Activated CD4-positive, alpha-beta T cell treated with anti-CD3 and anti-CD28 coated beads, Interleukin-2, amount 50 U/mL, for 16 hours (primary cell): ENCODE measurements around the gene RMI2.

Experiments used
- DNase-seq: peaks from one replicate; pipeline ENCODE4 v3.0.0-alpha.2; 2020

RMI2 gene

DNA sequence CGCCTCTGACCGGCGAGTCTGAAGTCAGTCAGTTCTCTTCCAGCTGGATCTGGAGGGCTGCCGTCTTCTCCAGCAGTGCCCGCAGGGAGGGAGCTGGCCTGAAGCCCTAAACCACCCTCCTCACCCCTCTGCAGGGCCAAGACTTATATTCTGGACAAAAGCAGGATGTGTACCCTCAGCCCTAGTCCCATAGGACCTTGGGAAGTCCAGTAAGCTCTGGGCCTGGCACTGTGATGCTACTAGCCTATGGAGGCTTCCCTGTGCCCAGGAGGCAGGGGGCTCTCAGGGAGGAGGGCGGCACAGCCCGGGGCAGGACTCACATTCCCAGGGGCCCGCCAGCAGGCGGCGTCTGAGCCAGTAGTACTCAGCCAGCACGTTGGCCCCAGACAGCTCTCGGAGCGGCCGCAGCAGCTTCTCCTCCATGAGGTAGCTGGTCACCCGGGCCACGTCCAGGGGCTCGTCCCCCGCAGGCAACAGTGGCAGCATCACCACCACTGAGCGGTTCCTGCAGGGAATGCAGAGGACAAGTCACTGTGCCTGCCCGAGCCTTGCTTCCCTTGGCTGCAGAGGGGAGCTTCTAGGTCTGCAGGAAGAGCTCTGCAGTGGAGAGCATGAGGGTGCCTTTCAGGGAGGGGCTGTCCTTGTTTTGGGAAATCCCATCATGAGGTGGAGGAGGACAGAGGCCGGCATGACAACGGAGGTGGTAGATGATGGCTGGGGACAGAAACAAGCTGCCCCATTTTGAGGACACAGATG, 41.7 kb downstream of the RMI2 start:
- DNase-seq = no peak

DNA sequence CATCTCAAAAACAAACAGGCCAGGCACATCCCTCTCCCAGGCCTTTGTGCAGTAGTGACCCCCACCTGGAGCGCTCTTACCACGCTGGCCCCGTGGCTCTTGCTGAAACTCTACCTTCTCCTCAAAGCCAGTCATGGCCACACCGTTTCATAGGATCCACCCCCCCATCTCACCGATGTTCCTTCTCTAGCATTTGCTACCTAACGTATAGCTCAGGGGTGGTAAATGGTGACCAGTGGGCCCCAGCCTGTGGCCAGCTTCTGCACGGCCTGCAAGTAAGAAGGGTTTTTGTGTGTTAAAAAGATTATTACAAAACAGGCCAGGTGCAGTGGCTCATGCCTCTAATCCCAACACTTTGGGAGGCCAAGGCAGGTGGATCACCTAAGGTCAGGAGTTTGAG, 43.8 kb downstream of the RMI2 start:
- DNase-seq = no peak

DNA sequence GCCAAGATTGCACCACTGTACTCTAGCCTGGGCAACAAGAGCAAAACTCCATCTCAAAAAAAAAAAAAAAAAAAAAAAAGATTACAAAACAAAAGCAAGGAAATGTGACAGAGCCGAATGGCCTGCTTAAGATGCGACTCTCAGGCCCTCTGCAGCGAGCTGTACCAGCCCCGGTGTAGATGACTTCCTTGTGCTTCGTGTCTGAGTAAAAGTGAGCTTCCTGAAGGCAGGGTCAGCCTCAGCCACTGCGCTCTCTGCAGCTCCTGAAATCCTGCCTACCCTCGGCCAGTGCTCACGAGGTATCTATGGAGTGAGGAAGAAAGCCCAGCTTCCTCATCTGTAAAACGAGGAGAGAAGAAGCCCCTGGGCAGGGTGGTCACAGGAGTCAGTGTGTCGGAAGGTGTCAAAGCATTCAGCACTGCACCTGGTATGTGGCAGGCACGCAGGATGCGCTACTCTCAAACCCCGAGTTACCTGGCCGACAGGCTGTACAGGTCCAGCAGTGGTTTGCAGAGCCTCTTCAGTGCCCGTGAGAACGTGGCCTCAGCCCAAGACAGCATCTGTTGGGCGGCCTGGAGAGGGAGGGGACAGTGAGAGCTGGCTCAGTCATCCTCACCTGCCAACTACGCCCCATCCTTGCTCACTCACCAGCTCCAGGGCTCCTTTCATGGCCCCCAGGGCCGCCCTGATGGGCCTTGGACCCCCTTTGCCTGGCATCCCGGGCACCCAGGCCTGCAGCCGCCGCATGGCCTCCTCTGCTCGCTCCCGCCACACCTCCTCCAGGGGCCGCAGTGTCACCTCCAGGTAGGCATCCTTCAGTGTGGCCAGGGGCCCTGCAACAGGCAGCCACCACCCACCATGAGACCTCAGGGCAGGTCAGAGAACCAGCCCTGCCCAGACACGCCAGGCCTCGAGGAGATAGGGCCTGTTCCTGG, 44.6 kb downstream of the RMI2 start:
- DNase-seq = peak; percentile 23

DNA sequence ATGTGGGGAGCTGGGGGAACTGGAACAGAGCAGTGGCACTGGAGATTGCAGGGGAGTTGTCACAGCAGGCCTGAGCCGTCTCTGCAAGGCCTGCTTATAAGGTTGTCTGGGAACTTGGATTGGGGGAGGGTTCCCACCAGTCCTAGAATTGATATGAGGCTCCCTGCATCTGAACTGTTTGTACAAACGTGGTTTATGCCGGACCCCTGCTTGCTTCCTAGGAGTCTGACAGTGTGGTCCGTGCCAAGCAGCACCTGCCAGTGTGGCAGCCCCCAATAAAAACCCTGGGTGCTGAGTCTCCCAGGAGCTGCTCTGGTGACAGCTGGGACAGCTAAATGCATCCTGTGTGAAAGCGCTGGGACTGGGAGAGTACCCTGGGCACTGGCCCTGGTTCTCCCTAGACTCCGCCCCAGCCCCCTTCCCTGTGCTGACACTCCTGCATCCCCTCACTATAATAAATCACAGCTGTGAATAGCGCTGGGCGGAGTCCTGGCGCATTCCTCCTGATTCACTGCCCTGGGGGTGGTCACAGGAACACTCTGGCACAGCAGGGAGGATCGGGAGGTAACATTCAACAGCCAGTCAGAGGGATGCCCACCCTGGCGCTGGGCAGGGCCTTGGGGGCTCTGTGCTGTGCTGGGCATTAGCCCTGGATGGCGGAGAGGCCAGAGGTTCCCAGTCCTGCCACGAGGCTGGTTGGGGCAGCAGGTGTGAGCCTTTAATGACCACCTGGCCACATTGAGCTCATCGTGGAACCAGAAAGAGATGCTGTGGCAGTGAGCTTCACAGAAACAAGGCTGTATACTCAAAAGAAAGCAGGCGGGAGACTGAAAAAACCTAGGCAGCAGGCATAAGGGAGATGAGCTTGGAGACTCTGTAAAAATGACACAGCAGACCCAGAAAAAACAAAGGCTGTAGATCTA, 45.6 kb downstream of the RMI2 start:
- no peak for DNase-seq

DNA sequence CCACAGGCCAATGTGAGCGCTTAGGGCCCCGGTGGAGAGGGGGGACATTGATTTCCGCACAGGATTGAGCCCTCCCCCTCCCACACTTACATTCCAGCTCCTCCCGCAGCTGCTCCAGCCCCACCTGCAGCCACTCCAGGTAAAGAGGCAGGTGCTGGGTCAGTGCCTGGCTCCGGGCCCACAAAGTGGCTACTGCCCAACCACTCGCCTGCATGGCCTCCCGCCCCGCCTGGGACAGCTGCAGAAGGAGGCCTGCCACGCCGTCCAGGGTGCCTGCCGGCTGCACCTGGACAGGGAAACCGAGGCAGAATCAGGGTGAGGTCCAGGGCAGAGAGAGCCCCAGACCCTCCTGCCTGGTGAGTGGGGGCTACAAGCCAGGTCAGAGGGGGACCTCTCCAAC, 46.3 kb downstream of the RMI2 start:
- no peak for DNase-seq

DNA sequence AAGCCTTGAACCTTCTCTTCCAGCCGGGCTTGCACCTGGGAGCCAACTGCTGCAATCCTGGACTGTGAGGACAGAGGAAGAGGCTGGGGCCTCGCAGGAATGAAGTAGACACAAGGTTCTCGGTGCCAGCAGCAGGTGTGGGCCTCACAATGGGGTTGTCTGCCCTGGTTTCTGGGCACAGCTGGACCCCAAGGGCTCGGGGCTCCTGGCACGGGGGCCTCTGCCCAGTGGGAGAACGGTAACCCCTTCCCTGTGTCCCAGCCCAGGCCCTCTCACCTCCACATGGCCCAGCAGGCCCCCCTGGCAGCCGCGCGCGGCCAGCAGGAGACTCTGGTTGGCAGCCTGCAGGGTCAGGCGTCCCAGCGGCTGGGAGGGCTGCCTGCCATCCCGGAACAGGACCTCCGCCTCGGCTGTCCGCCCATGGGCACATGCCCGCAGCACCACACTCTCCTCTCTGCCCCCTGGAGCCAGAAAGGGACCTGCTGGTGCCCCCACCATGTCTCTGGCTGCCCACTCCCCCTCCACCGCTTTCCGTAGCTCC, 46.9 kb downstream of the RMI2 start:
- DNase-seq = no peak

DNA sequence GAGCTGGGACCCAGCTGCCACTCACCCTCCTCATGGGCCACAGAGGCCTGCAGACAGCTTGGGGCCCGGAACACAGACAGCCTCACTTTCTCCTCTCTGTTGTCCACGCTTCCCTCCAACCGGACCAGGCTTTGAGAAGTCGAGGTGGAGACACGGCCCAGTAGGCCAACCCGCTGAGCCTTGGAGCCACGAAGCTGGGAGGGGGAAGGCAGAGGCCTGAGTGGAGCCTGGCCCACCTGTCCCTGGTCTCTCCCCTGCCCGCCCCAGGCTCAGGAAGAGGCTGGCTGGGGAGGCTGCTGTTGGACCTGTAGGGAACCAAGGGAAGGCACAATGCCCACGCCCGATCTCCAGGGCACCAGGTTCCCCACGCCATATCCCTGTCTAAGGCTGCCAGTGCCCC, 48.1 kb downstream of the RMI2 start:
- DNase-seq = no peak

DNA sequence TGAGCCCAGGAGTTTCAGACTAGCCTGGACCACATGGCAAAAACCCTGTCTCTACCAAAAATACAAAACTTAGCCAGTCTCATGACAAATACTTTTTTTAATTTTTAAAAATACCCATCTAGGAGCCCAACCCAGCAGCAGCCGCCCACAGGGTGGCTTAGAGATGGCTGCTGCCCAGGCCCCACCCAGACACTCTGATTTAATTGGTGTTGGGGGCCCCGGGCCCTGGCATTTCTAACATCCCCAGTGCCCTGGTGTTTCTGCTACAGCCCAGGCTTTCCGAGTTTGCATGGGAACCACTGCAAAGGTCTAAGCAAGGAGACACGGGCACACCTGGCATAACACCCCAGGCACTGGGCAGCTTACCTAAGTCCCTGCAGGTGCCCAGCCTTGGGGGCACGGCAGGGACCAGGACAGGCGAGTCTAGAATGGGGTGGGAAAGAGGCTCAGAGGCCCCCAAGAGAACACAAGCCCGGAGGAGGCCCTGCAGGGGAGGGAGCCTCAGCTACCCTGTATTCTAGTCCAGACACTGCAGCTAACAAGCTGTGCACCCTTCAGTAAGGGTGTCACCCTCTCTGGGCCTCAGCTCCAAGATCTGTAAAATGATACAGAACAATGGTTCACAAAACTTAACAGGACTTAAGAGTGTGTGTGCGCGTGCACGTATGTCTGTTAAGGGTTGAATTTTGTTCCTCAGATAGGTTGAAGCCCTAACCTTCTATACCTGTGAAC, 48.8 kb downstream of the RMI2 start:
- DNase-seq = no peak

DNA sequence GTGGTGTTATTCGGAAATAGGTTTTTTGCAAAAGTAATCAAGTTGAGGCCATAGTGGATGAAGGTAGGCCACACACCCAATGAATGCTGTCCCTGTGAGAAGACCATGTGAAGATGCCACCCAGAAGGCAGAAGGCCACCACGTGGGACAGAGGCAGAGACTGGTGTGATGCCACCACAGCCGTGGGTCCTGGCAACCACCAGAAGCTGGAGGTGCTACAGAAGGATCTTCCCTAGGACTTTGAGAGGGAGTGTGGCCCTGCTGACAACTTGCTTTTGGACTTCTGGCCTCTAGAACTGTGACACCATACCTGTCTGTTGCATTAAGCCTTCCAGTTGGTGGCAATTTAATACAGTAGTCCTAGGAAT, 49.3 kb downstream of the RMI2 start:
- DNase-seq = no peak

DNA sequence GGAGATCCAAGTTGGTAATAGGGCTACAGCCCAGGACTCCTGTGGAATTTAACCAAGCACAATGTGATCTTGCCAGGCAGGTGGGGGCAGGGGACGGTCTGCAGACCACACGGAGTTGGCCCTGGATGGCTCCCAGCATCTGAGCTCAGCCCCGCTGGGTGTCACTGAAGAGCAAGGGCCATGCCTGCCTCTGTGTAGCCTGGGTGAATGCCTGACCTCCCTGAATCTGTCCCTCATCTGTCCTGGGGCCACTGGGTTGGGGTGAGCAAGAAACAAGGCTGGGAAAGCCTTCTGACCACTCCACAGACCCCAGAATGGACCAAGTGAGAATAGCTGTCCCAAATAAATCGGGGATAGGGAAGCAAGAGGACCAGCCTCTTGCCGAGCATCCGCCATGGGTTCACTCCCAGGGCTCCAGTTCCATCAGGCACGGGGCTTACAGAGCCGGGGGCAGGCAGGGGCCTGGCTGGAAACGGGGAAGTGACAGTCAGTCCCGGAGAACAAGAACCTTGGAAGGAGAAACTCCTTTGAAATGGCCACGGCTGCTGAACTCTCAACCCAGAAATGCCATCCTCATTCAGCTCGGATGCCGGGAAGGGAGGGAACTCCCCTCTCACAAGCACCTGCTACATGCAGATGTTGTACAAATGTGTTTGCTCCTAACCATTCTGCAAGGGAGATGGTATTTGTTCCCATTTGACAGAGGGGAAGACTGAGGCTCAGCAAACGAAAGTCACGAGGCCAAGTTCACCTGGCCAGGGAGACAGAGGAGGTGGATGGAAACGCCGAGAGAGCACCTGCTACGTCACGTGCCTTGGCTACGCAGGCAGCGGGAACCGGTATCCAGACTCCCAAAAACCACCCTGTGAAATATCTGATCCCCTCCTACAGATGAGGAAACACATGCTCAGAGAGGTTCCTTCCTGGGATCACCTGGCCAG, 50.0 kb downstream of the RMI2 start:
- no peak for DNase-seq

DNA sequence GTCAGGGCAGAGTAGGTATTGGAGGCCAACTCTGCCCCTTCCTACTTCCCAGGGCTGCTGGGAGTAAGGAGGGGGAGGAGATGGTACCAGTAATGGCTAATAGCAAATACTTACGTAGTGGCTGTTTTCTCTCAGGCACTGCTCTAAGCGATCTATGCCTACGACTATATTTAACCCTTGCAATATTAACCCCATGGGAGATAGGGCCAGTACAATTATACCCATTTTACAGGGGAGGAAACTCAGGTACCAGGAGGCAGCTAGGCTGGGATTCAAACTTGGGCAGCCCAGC, 50.6 kb downstream of the RMI2 start:
- no peak for DNase-seq

DNA sequence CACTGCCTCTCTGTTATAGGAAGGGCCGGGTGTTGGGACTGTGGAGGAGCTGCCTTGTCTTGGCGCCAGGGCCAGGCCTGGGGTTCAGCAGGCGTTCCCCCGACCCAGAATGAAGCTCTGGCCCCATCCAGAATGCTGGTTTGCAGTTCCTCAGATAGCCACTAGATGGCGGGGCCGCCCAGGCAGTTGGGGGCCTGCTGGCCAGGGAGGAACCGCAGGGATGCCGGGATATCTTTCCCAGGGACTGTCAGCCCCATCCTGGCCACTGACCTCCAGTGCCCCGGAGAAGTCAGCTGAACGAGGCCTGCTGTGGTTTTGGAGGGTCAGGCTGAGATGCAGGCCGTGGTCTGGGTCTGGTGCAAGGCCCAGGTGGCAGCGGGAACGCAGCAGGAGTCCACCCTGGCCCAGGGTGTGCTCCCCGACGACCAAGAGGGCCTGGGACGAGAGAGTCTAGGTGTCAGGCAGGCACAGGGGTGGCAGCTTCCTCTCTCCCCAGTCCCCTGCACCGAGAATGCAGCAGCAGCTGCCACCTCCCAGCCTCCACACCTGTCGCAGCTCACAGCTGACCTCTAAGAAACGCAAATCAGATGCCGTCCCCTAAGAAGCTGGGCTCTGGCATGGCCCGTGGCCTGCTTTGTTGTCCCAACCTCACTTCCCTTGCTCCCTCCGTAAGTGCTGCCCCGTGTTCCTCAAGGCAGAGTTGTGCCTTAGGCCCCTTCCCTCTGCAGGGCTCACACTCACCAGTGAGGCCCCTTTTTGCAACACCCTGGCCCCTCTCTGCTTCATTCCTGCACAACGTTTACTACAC, 51.2 kb downstream of the RMI2 start:
- DNase-seq = peak; percentile 71

DNA sequence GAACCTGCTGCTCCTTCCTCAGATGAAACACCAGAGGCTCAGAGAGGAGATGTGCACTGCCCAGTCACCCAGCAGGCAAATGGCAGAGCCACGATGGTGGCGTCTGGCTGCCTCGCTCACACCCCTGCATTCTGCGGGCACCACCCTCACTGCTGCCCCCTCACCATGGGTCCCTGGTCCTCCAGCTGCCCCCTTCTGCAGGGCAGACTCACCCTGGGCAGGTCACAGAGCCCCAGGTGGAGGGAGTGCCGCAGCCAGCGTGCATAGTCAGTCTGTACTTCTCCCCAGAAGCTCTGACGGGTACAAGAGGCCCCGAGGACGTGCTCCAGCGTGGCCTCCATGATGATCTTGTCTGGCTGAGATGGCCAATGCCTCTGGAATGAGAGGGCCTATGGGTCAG, 52.9 kb downstream of the RMI2 start:
- DNase-seq = no peak

DNA sequence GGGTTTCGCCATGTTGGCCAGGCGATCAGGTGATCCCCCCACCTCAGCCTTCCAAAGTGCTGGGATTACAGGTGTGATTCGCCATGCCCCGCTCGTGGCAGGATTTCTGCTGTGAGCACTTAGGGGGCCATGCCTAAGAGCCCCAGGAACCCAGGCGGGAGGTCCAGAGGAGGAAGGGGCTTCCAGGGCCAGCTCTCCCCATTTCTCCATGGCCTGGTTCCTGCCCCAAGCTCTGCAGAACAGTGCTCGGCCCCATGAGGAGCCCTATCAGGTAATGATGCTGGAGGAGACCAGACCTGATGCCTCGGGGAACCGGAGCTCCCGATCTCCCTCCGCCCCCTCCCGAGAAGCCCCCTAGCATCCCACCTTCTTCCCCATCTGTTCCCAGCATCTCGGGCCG, 53.6 kb downstream of the RMI2 start:
- no peak for DNase-seq

DNA sequence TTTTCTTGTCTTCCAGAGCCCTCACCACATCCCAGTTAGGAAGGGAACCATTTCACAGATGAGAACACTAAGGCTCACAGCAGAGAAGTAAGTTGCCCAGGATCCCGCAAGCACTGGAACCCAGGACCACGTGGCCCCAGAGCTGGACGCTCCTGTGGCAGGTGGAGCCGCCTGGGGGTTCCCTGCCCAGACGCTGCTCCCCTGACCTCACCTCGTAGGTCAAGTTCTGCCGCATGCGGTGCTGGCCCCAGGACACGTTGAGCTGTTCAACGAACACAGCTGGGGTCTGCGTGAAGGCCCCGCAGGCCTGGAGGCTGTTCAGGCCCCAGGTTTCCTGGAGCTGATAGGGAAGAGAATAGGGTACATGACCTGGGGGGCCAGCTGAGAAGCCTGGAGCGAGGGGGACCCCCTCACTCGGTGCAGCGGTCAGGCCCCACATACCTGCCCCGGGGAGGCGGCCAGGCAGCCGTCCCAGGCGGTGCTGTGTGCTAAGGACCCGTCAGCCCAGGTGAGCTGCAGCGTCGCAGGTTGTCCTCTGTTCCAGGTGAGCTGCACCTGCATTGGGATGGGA, 54.1 kb downstream of the RMI2 start:
- DNase-seq = no peak

DNA sequence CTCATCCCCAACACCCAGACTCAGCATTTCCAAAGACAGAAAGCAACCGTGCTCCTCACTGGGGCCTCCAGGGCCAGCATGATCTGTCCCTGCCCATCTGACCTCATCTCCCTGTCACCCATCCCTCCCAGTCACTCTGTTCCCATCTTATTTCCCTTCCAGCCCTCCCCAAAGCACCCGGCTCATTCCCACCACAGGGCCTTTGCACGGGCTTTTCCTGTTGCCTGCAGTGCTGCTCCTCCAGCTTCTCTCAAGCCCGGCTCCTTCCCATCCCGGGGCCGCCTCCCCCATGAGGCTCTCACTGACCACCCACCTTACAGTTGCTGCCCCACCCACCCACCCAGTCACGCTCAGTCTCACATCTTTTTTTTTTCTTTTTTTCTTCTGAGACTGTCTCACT, 54.8 kb downstream of the RMI2 start:
- DNase-seq = no peak
